GM13977 (cell line): ENCODE measurements around the gene TNFRSF11A.

Experiments
- DNase-seq: peaks from one replicate; pipeline ENCODE4 v3.0.0; 2012; ENCODE audit warnings: low spot score
- CTCF ChIP-seq: IDR thresholded peaks from 2 replicates; pipeline ENCODE4 v1.5.1; 2012; ENCODE audit warnings: mild to moderate bottlenecking, control low read depth; ENCODE audit not compliant: insufficient read depth; ENCODE audit errors: extremely low read depth, missing control alignments
- in situ Hi-C: fragments of 300-500 bp; cut with MboI; formaldehyde crosslinking; loops from one replicate; pipeline ENCODE4 v1.12.0; 2022; ENCODE audit warnings: low sequenced_read_pairs, low pct_unique_long_range_greater_than_20kb, mixed read lengths, inconsistent platforms; ENCODE audit not compliant: unreplicated experiment

The TNFRSF11A gene

GRCh38 chr18:62399276-62399675, 74.2 kb downstream of the TNFRSF11A start:
- no peak for TF ChIP-seq CTCF
- in situ Hi-C loops = no loop called here
- DNase-seq = no peak

GRCh38 chr18:62399781-62400308, 74.7 kb downstream of the TNFRSF11A start:
- in situ Hi-C loops = no loop called here
- TF ChIP-seq CTCF = peak; percentile 32
- DNase-seq = no peak

- no peak for DNase-seq
- in situ Hi-C loops = no loop called here
Observed at GRCh38 chr18:62400916-62401315, 75.8 kb downstream of the TNFRSF11A start.

GRCh38 chr18:62402342-62402948, 77.3 kb downstream of the TNFRSF11A start:
- in situ Hi-C loops = no loop called here
- no peak for DNase-seq
- no peak for TF ChIP-seq CTCF

More at GRCh38 chr18:62400916-62401315, 75.8 kb downstream of the TNFRSF11A start:
- no peak for TF ChIP-seq CTCF

GRCh38 chr18:62403120-62403519, 78.0 kb downstream of the TNFRSF11A start:
- DNase-seq = no peak
- in situ Hi-C loops = no loop called here
- no peak for TF ChIP-seq CTCF

- no peak for DNase-seq
- in situ Hi-C loops = no loop called here
- no peak for TF ChIP-seq CTCF
Observed at GRCh38 chr18:62404881-62405280, 79.8 kb downstream of the TNFRSF11A start.

GRCh38 chr18:62407660-62408059, 82.5 kb downstream of the TNFRSF11A start:
- no peak for DNase-seq
- no peak for TF ChIP-seq CTCF
- in situ Hi-C loops = no loop called here
